Ectodermal cell (in vitro differentiated cells): Measurements from ENCODE around the gene CENPW.

Experiments
- H3K27ac ChIP-seq: 2 replicates; pipeline ENCODE4 v1.7.0; 2013; ENCODE audit warnings: mild to moderate bottlenecking, low read depth, low read length; ENCODE audit not compliant: insufficient read depth, poor library complexity, severe bottlenecking
- H3K27me3 ChIP-seq: 2 replicates; pipeline ENCODE4 v1.7.0; 2013; ENCODE audit warnings: mild to moderate bottlenecking, low read length; ENCODE audit not compliant: insufficient read depth, control insufficient read depth, poor library complexity, severe bottlenecking
- H3K36me3 ChIP-seq: one replicate; pipeline ENCODE4 v1.7.0; 2013; ENCODE audit warnings: low read length; ENCODE audit not compliant: control insufficient read depth, insufficient read depth
- H3K4me1 ChIP-seq: one replicate; pipeline ENCODE4 v1.7.0; 2013; ENCODE audit warnings: low read length; ENCODE audit not compliant: control insufficient read depth, insufficient read depth
- H3K4me3 ChIP-seq: 2 replicates; pipeline ENCODE4 v1.7.0; 2013; ENCODE audit warnings: low read depth, low read length, control low read depth; ENCODE audit not compliant: insufficient read depth
- H3K9me3 ChIP-seq: 2 replicates; pipeline ENCODE4 v1.7.0; 2013; ENCODE audit warnings: mild to moderate bottlenecking, low read length, moderate library complexity; ENCODE audit not compliant: control insufficient read depth
- WGBS, 2 experiments: methylation state at CpG; one replicate each; pipeline ENCODE4 v1.1.7; 2013; ENCODE audit warnings: missing lambda C conversion rate in 2 of 2; 5-methylcytosine and 5-hydroxymethylcytosine counted together

CENPW gene

GRCh38 chr6:126388104-126388598 is 48.2 kb downstream of the CENPW start:
- H3K27ac ChIP-seq = no peak overlapping the region
- no peaks in the 10 kb centered on the region for H3K4me1 ChIP-seq
- H3K9me3 ChIP-seq = no peaks in the 10 kb centered on the region
- no peaks in the 10 kb centered on the region for H3K27me3 ChIP-seq
- H3K4me3 ChIP-seq = no peak overlapping the region
- no peaks in the 10 kb centered on the region for H3K36me3 ChIP-seq
- 95 to 97% methylated on average over 3 of the region's 3 CpGs for WGBS, 2 experiments

GRCh38 chr6:126396131-126396530 is 56.2 kb downstream of the CENPW start:
- 89 to 93% methylated on average over 2 of the region's 2 CpGs for WGBS, 2 experiments
- Histone ChIP-seq H3K4me3 (no peak overlapping the region), H3K9me3 (no peaks in the 10 kb centered on the region), H3K36me3 (no peaks in the 10 kb centered on the region), H3K27me3 (no peaks in the 10 kb centered on the region), H3K27ac (no peak overlapping the region), H3K4me1 (no peaks in the 10 kb centered on the region)
